ENCODE results near the gene BACE2. TPM values are rescaled to one million over a fixed set of nuclear protein-coding genes. Genes with fewer than 3 reads are reported as not detected.

The BACE2 gene
- total and polyA plus RNA-seq, 2 of the 13 experiments (the other 11 are each of a cell fraction or from before 2014, with no cell fraction given) = 0.07 to 0.11 TPM

- TF ChIP-seq HIC2 (CRISPR knock-in tag; IDR thresholded peaks at IDR 0.05; ENCODE audit: low read depth) (peak; percentile 47; the same call in 1 of the 2 replicates), ZBTB38 (CRISPR knock-in tag; IDR thresholded peaks at IDR 0.05) (peak; percentile 51; the same call in 1 of the 2 replicates), JUN (CRISPR knock-in tag; IDR thresholded peaks at IDR 0.05) (no peak), ZNF20 (CRISPR knock-in tag; IDR thresholded peaks at IDR 0.05) (no peak), MATR3 (CRISPR knock-in tag; IDR thresholded peaks at IDR 0.05) (no peak), CCDC6 (CRISPR knock-in tag; IDR thresholded peaks at IDR 0.05) (peak; percentile 66; the same call in 1 of the 2 replicates), ZFYVE20 (CRISPR knock-in tag; IDR thresholded peaks at IDR 0.05; ENCODE audit: borderline replicate concordance, low read depth) (0 out of 2 replicates have a peak, but pooled peaks have one; percentile 62), ZFY (CRISPR knock-in tag; IDR thresholded peaks at IDR 0.05) (peak; percentile 76; the same call in 1 of the 2 replicates), HNF1B (CRISPR knock-in tag; IDR thresholded peaks at IDR 0.05) (no peak), ZNF556 (CRISPR knock-in tag; IDR thresholded peaks at IDR 0.05; ENCODE audit: borderline replicate concordance) (no peak), ZNF382 (CRISPR knock-in tag; IDR thresholded peaks at IDR 0.05; ENCODE audit: borderline replicate concordance) (no peak), FOXA1 (IDR thresholded peaks at IDR 0.05) (peak; percentile 67), FOXA1 (CRISPR knock-in tag; IDR thresholded peaks at IDR 0.05) (peak; percentile 98), ZNF18 (CRISPR knock-in tag; IDR thresholded peaks at IDR 0.05; ENCODE audit: insufficient replicate concordance) (no peak), JARID2 (CRISPR knock-in tag; IDR thresholded peaks at IDR 0.05; ENCODE audit: insufficient replicate concordance) (no peak)
- TF ChIP-seq, protein P1, sequence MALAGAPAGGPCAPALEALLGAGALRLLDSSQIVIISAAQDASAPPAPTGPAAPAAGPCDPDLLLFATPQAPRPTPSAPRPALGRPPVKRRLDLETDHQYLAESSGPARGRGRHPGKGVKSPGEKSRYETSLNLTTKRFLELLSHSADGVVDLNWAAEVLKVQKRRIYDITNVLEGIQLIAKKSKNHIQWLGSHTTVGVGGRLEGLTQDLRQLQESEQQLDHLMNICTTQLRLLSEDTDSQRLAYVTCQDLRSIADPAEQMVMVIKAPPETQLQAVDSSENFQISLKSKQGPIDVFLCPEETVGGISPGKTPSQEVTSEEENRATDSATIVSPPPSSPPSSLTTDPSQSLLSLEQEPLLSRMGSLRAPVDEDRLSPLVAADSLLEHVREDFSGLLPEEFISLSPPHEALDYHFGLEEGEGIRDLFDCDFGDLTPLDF (CRISPR knock-in tag; IDR thresholded peaks at IDR 0.05) = no peak
- TF ChIP-seq, protein P2, sequence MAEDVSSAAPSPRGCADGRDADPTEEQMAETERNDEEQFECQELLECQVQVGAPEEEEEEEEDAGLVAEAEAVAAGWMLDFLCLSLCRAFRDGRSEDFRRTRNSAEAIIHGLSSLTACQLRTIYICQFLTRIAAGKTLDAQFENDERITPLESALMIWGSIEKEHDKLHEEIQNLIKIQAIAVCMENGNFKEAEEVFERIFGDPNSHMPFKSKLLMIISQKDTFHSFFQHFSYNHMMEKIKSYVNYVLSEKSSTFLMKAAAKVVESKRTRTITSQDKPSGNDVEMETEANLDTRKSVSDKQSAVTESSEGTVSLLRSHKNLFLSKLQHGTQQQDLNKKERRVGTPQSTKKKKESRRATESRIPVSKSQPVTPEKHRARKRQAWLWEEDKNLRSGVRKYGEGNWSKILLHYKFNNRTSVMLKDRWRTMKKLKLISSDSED (CRISPR knock-in tag; IDR thresholded peaks at IDR 0.05) = no peak
- TF ChIP-seq, protein P3, sequence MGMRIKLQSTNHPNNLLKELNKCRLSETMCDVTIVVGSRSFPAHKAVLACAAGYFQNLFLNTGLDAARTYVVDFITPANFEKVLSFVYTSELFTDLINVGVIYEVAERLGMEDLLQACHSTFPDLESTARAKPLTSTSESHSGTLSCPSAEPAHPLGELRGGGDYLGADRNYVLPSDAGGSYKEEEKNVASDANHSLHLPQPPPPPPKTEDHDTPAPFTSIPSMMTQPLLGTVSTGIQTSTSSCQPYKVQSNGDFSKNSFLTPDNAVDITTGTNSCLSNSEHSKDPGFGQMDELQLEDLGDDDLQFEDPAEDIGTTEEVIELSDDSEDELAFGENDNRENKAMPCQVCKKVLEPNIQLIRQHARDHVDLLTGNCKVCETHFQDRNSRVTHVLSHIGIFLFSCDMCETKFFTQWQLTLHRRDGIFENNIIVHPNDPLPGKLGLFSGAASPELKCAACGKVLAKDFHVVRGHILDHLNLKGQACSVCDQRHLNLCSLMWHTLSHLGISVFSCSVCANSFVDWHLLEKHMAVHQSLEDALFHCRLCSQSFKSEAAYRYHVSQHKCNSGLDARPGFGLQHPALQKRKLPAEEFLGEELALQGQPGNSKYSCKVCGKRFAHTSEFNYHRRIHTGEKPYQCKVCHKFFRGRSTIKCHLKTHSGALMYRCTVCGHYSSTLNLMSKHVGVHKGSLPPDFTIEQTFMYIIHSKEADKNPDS (CRISPR knock-in tag; IDR thresholded peaks at IDR 0.05) = no peak
Measured at GRCh38 chr21:41322496-41323382, 154.8 kb downstream of the BACE2 start (continued).
